ENCODE results near the gene PCBD1. TPM values are rescaled to one million over a fixed set of nuclear protein-coding genes. Genes with fewer than 3 reads are reported as not detected.

PCBD1 gene
- total RNA-seq, 1 experiment from 2014 or later, result 164 TPM

DNA sequence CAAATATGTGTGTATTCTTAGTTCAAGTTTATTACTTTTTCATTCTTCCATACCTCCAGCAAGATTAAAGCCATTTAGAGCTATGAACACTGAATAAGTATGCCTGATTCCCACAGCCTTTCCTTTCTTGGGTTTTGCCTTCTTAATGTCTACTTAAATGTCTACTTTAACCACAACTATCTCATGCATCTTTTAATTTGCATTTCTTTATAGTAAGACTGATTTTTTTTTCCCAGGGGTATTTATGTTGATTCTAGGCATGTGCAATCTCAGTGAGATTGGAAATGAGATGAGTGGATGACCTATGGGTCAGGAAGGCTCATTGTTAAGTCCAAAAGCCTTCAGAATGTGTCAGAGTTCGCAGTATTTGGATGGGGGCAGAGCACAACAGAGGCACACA is 3.6 kb downstream of the PCBD1 start:
- Histone ChIP-seq H3K4me2 (no peak overlapping the region), H2AFZ (no peak overlapping the region), H3F3A (ENCODE audit: insufficient read depth, low read depth) (peaks cover 26% of the 10 kb centered on the region; the same call in 1 of the 2 replicates), H3K9me3 (ENCODE audit: insufficient read depth, low read depth) (no peaks in the 10 kb centered on the region), H3K4me1 (replicated peaks; ENCODE audit: insufficient read depth) (peaks cover 13% of the 10 kb centered on the region), H3K9me2 (ENCODE audit: insufficient read depth) (no peaks in the 10 kb centered on the region), H3K79me2 (ENCODE audit: low read depth) (peaks cover 23% of the 10 kb centered on the region; the same call in 1 of the 2 replicates), H3K27me3 (ENCODE audit: insufficient read depth, low read depth) (no peaks in the 10 kb centered on the region), H4K20me1 (ENCODE audit: insufficient read depth) (no peaks in the 10 kb centered on the region), H3K4me3 (no peak overlapping the region), H3K27ac (no peak overlapping the region), H3K36me3 (ENCODE audit: low read depth) (peaks cover 21% of the 10 kb centered on the region)
- CTCF ChIA-PET, result no interaction called here
- TF ChIP-seq, protein P1, sequence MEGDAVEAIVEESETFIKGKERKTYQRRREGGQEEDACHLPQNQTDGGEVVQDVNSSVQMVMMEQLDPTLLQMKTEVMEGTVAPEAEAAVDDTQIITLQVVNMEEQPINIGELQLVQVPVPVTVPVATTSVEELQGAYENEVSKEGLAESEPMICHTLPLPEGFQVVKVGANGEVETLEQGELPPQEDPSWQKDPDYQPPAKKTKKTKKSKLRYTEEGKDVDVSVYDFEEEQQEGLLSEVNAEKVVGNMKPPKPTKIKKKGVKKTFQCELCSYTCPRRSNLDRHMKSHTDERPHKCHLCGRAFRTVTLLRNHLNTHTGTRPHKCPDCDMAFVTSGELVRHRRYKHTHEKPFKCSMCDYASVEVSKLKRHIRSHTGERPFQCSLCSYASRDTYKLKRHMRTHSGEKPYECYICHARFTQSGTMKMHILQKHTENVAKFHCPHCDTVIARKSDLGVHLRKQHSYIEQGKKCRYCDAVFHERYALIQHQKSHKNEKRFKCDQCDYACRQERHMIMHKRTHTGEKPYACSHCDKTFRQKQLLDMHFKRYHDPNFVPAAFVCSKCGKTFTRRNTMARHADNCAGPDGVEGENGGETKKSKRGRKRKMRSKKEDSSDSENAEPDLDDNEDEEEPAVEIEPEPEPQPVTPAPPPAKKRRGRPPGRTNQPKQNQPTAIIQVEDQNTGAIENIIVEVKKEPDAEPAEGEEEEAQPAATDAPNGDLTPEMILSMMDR (conservative IDR thresholded peaks at IDR 0.05), result no peak
- no peak for TF ChIP-seq EZH2 (IDR thresholded peaks at IDR 0.05; ENCODE audit: low read depth)
- DNase-seq, result no peak
- intact Hi-C loops (cut with micrococcal nuclease; ENCODE audit: unreplicated experiment), result loop anchor here (5.0 to 10.0 kb wide), 2 partner anchors 267 to 660 kb away; no protein-coding TSS in a partner anchor
- POLR2A ChIA-PET (ENCODE audit: unreplicated experiment), result no interaction called here
- no TSS peak for BruUV-seq (replicated peaks)

DNA sequence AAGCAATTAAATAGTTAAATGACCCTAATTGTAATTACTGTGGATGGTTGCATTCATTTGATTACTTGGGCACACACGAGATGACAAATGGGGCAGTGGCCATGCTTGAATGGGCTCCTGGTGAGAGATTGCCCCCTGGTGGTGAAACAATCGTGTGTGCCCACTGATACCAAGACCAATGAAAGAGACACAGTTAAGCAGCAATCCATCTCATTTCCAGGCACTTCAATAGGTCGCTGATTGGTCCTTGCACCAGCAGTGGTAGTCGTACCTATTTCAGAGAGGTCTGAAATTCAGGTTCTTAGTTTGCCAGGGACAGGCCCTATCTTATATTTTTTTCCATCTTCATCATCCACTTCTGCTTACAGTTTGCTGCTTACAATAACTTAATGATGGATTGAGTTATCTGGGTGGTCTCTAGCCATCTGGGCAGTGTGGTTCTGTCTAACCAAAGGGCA is 8.3 kb downstream of the PCBD1 start:
- no peak overlapping the region for H3K4me3 ChIP-seq
- no TSS peak for BruUV-seq (replicated peaks)
- intact Hi-C loops (cut with micrococcal nuclease; ENCODE audit: unreplicated experiment), result loop anchor here (1.0 to 10.0 kb wide), 6 partner anchors 65 to 655 kb away; partner anchors contain the start of gene SGPL1
- no peak overlapping the region for H2AFZ ChIP-seq
- ChIA-PET POLR2A (ENCODE audit: unreplicated experiment) (no interaction called here), CTCF (no interaction called here)
- H3K79me2 ChIP-seq (ENCODE audit: low read depth), result no peaks in the 10 kb centered on the region
- no peaks in the 10 kb centered on the region for H3K9me3 ChIP-seq (ENCODE audit: insufficient read depth, low read depth)
- H3K9me2 ChIP-seq (ENCODE audit: insufficient read depth), result no peaks in the 10 kb centered on the region
- no peaks in the 10 kb centered on the region for H4K20me1 ChIP-seq (ENCODE audit: insufficient read depth)
- H3K4me1 ChIP-seq (replicated peaks; ENCODE audit: insufficient read depth), result 0 out of 2 replicates have a peak, but pooled peaks cover 8% of the 10 kb centered on the region
- H3K36me3 ChIP-seq (ENCODE audit: low read depth), result peaks cover 30% of the 10 kb centered on the region
- TF ChIP-seq EZH2 (IDR thresholded peaks at IDR 0.05; ENCODE audit: low read depth), result no peak
- TF ChIP-seq, protein P1 (conservative IDR thresholded peaks at IDR 0.05), result peak; percentile 97
- peak; percentile 59 to 76 for DNase-seq
- no peak overlapping the region for H3K4me2 ChIP-seq
- H3K27me3 ChIP-seq (ENCODE audit: insufficient read depth, low read depth), result no peaks in the 10 kb centered on the region
- H3K27ac ChIP-seq, result no peak overlapping the region
- H3F3A ChIP-seq (ENCODE audit: insufficient read depth, low read depth), result peaks cover 26% of the 10 kb centered on the region; the same call in 1 of the 2 replicates

DNA sequence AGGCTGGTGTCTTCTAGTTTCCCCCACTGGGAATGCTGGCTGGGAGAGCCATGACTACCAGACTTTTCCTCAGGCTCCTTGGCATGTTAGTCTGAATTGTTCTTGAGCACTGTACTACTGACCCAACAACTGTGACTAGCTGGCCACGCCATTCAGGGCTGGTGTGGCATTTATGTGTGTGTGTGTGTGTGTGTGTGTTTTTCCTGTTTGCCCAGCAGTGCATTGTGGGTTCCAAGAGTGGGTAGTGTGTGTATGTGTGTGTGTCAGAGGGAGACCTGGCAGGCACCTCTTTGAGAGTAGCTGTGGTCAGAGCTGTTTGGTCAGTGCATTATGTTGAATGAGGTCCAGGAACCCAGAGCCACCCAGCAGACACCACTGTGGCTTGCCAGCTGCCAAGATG is 9.2 kb downstream of the PCBD1 start:
- no peaks in the 10 kb centered on the region for H3K79me2 ChIP-seq (ENCODE audit: low read depth)
- no peak overlapping the region for H2AFZ ChIP-seq
- DNase-seq, result no peak
- H3F3A ChIP-seq (ENCODE audit: insufficient read depth, low read depth), result peaks cover 21% of the 10 kb centered on the region; the same call in 1 of the 2 replicates
- no peaks in the 10 kb centered on the region for H4K20me1 ChIP-seq (ENCODE audit: insufficient read depth)
- CTCF ChIA-PET, result interaction anchor here (0.9 kb wide), 1 partner anchor 119 kb away, joined by 3 read pairs; no protein-coding TSS in a partner anchor
- intact Hi-C loops (cut with micrococcal nuclease; ENCODE audit: unreplicated experiment), result no loop called here
- H3K27me3 ChIP-seq (ENCODE audit: insufficient read depth, low read depth), result no peaks in the 10 kb centered on the region
- BruUV-seq (replicated peaks), result no TSS peak
- no peak for TF ChIP-seq EZH2 (IDR thresholded peaks at IDR 0.05; ENCODE audit: low read depth)
- TF ChIP-seq, protein P1 (conservative IDR thresholded peaks at IDR 0.05), result no peak
- H3K9me3 ChIP-seq (ENCODE audit: insufficient read depth, low read depth), result no peaks in the 10 kb centered on the region
- POLR2A ChIA-PET (ENCODE audit: unreplicated experiment), result interaction anchor here (0.6 kb wide), 1 partner anchor 262 kb away, joined by 4 read pairs; no protein-coding TSS in a partner anchor
- peaks cover 27% of the 10 kb centered on the region for H3K36me3 ChIP-seq (ENCODE audit: low read depth)
- no peak overlapping the region for H3K4me2 ChIP-seq
- H3K4me3 ChIP-seq, result no peak overlapping the region
- 0 out of 2 replicates have a peak overlapping the region, but pooled peaks have one; percentile 24 for H3K27ac ChIP-seq
- H3K9me2 ChIP-seq (ENCODE audit: insufficient read depth), result no peaks in the 10 kb centered on the region
- H3K4me1 ChIP-seq (replicated peaks; ENCODE audit: insufficient read depth), result 0 out of 2 replicates have a peak, but pooled peaks cover 8% of the 10 kb centered on the region
